SW480 (cell line): Measurements from ENCODE around the gene ZMIZ1.

Source experiments
- DNase-seq: peaks from one replicate; pipeline ENCODE4 v3.0.0-alpha.2; 2016; ENCODE audit warnings: low spot score

Gene ZMIZ1

GRCh38 chr10:79247373-79248137 lies 178.8 kb downstream of the ZMIZ1 start:
- DNase-seq: no peak

- no peak for DNase-seq
Observed at GRCh38 chr10:79248341-79249185, 179.8 kb downstream of the ZMIZ1 start.

- no peak for DNase-seq
Observed at GRCh38 chr10:79249186-79250121, 180.7 kb downstream of the ZMIZ1 start.

GRCh38 chr10:79250259-79250658 lies 181.5 kb downstream of the ZMIZ1 start:
- DNase-seq: no peak

GRCh38 chr10:79252450-79252849 lies 183.7 kb downstream of the ZMIZ1 start:
- no peak for DNase-seq

- DNase-seq: no peak
Observed at GRCh38 chr10:79252971-79253370, 184.2 kb downstream of the ZMIZ1 start.

- no peak for DNase-seq
Observed at GRCh38 chr10:79253704-79254103, 184.9 kb downstream of the ZMIZ1 start.

GRCh38 chr10:79254333-79255006 lies 185.7 kb downstream of the ZMIZ1 start:
- DNase-seq: no peak

GRCh38 chr10:79255007-79255507 lies 186.3 kb downstream of the ZMIZ1 start:
- no peak for DNase-seq

- no peak for DNase-seq
Observed at GRCh38 chr10:79256264-79256806, 187.6 kb downstream of the ZMIZ1 start.

- no peak for DNase-seq
Observed at GRCh38 chr10:79258894-79259293, 190.1 kb downstream of the ZMIZ1 start.

- DNase-seq: no peak
Observed at GRCh38 chr10:79259834-79260233, 191.1 kb downstream of the ZMIZ1 start.

- DNase-seq: no peak
Observed at GRCh38 chr10:79260811-79261740, 192.3 kb downstream of the ZMIZ1 start.

- no peak for DNase-seq
Observed at GRCh38 chr10:79262131-79262530, 193.4 kb downstream of the ZMIZ1 start.

GRCh38 chr10:79262959-79263746 lies 194.4 kb downstream of the ZMIZ1 start:
- no peak for DNase-seq

- no peak for DNase-seq
Observed at GRCh38 chr10:79263939-79264338, 195.2 kb downstream of the ZMIZ1 start.

- DNase-seq: no peak
Observed at GRCh38 chr10:79264942-79265341, 196.2 kb downstream of the ZMIZ1 start.

- no peak for DNase-seq
Observed at GRCh38 chr10:79266084-79266483, 197.3 kb downstream of the ZMIZ1 start.
